WTC11 (cell line): ENCODE results near the gene DROSHA. TPM values are rescaled to one million over a fixed set of nuclear protein-coding genes. Genes with fewer than 3 reads are reported as not detected.
"Not testable (repeated sequence)": the region's sequence is repeated elsewhere in the genome, so short reads cannot be mapped to it uniquely, and the experiment has no call there.

ENCODE experiments used
- ATAC-seq: fragments of 200-7000 bp; cut with Tn5 transposase; 2 replicates; pipeline ENCODE4 v1.10.0; 2021; ENCODE audit warnings: mild to moderate bottlenecking, moderate library complexity
- CTCF ChIA-PET: fragments of 300-600 bp; sonication (Branson Sonifier 250); formaldehyde crosslinking; loops from one replicate; lab custom pipeline; 2021; ENCODE audit warnings: antibody characterized with exemption; lab: Charles Lee
- POLR2A ChIA-PET: fragments of 350-600 bp; sonication (Branson Sonifier 250); formaldehyde crosslinking; loops from one replicate; lab custom pipeline; 2021; ENCODE audit warnings: antibody characterized with exemption; lab: Charles Lee
- DNase-seq: peaks from one replicate; pipeline ENCODE4 v3.0.0; 2021; ENCODE audit warnings: low spot score
- H3K27ac Mint-ChIP-seq: 2 replicates; pipeline ENCODE4 v1.8.0; 2021; ENCODE audit warnings: mixed read lengths
- H3K27me3 Mint-ChIP-seq: 2 replicates; pipeline ENCODE4 v1.8.0; 2021; ENCODE audit warnings: low read depth, mild to moderate bottlenecking, moderate library complexity, mixed read lengths
- H3K36me3 Mint-ChIP-seq: 2 replicates; pipeline ENCODE4 v1.8.0; 2021; ENCODE audit warnings: mixed read lengths
- H3K4me1 Mint-ChIP-seq: 2 replicates; pipeline ENCODE4 v1.8.0; 2022; ENCODE audit warnings: mixed read lengths
- H3K4me3 Mint-ChIP-seq: 2 replicates; pipeline ENCODE4 v1.8.0; 2021; ENCODE audit warnings: mild to moderate bottlenecking, moderate library complexity, mixed read lengths
- H3K9me3 Mint-ChIP-seq: 2 replicates; pipeline ENCODE4 v1.8.0; 2021; ENCODE audit warnings: mixed read lengths
- ETV6 ChIP-seq: sonication (generic); formaldehyde crosslinking; IDR thresholded peaks from 2 replicates; pipeline ENCODE4 v1.8.1; 2022; ENCODE audit warnings: mild to moderate bottlenecking, missing genetic modification reagents
- GTF2I ChIP-seq: fragments of 250-450 bp; sonication (Bioruptor Pico); conservative IDR thresholded peaks from 2 replicates; pipeline ENCODE4 v1.4.0; 2021; ENCODE audit warnings: mild to moderate bottlenecking
- JAZF1 ChIP-seq: fragments of 250-450 bp; sonication (Bioruptor Pico); IDR thresholded peaks from 2 replicates; pipeline ENCODE4 v1.9.0; 2021; ENCODE audit warnings: moderate library complexity, mild to moderate bottlenecking, inconsistent platforms
- JUN ChIP-seq: sonication (generic); formaldehyde crosslinking; IDR thresholded peaks from 2 replicates; pipeline ENCODE4 v1.8.0; 2023; ENCODE audit warnings: mild to moderate bottlenecking, missing genetic modification reagents
- MXD4 ChIP-seq: fragments of 250-450 bp; sonication (Bioruptor Pico); IDR thresholded peaks from 2 replicates; pipeline ENCODE4 v1.8.0; 2021; ENCODE audit warnings: mild to moderate bottlenecking, moderate library complexity, borderline replicate concordance
- NFE2L1 ChIP-seq: sonication (generic); formaldehyde crosslinking; IDR thresholded peaks from 2 replicates; pipeline ENCODE4 v1.8.1; 2023; ENCODE audit warnings: missing genetic modification reagents
- NFYB ChIP-seq: sonication (generic); formaldehyde crosslinking; conservative IDR thresholded peaks from 2 replicates; pipeline ENCODE4 v1.8.0; 2022; ENCODE audit warnings: low read depth, missing genetic modification reagents
- NR1H2 ChIP-seq: sonication (generic); formaldehyde crosslinking; IDR thresholded peaks from 2 replicates; pipeline ENCODE4 v1.9.0; 2021; ENCODE audit warnings: mild to moderate bottlenecking, moderate library complexity, missing genetic modification reagents
- SMAD3 ChIP-seq: sonication (generic); formaldehyde crosslinking; IDR thresholded peaks from 2 replicates; pipeline ENCODE4 v1.8.0; 2022; ENCODE audit warnings: missing genetic modification reagents, mild to moderate bottlenecking, borderline replicate concordance
- TP53 ChIP-seq: sonication (generic); formaldehyde crosslinking; IDR thresholded peaks from 2 replicates; pipeline ENCODE4 v1.8.1; 2023; ENCODE audit warnings: mild to moderate bottlenecking, missing genetic modification reagents
- ZNF219 ChIP-seq: sonication (generic); formaldehyde crosslinking; IDR thresholded peaks from 2 replicates; pipeline ENCODE4 v1.8.0; 2023; ENCODE audit warnings: missing genetic modification reagents, mild to moderate bottlenecking, borderline replicate concordance
- ZNF396 ChIP-seq: fragments of 250-450 bp; sonication (Bioruptor Pico); IDR thresholded peaks from 2 replicates; pipeline ENCODE4 v1.8.0; 2021; ENCODE audit warnings: mild to moderate bottlenecking, moderate library complexity, borderline replicate concordance
- total RNA-seq: library from RNA; stranded (reverse); gene quantifications from 3 replicates; pipeline ENCODE4 v1.2.3, GENCODE V29; 2021
- TF ChIP-seq, protein P1 (sequence below): sonication (generic); formaldehyde crosslinking; conservative IDR thresholded peaks from 2 replicates; pipeline ENCODE4 v1.8.1; 2023; ENCODE audit warnings: mild to moderate bottlenecking, low read depth, missing genetic modification reagents, moderate library complexity
- TF ChIP-seq, protein P2 (sequence below): sonication (generic); formaldehyde crosslinking; IDR thresholded peaks from 2 replicates; pipeline ENCODE4 v1.8.1; 2023; ENCODE audit warnings: mild to moderate bottlenecking, moderate library complexity, missing genetic modification reagents
- TF ChIP-seq, protein P3 (sequence below): sonication (generic); formaldehyde crosslinking; IDR thresholded peaks from 2 replicates; pipeline ENCODE4 v1.8.0; 2022; ENCODE audit warnings: missing genetic modification reagents
- TF ChIP-seq, protein P4 (sequence below): sonication (generic); formaldehyde crosslinking; conservative IDR thresholded peaks from 2 replicates; pipeline ENCODE4 v1.8.1; 2022; ENCODE audit warnings: mild to moderate bottlenecking, missing genetic modification reagents

Gene DROSHA
- total RNA-seq, 1 experiment from 2014 or later: 125 TPM

DNA sequence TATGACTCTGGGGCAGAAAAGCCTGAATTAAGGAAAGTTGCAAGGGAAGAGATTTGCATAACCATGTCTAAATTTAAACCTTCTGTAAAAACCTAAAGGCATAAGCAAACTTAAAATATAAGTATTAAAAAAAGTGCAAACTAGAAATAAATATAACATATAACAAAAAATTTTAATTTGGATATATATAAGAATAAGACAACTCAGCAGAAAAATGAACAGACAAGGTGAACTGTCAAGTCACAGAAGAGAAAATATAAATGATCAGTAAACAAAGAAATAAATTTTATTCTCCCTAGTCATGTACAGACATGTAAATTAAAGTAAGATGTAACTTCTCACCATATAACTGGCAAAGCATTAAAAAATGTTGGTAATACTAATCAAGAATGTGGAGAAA, 37.2 kb upstream of the DROSHA start:
- Mint-ChIP-seq H3K27me3 (peaks cover 3% of the 10 kb centered on the region; the same call in 1 of the 2 replicates), H3K36me3 (peaks cover 22% of the 10 kb centered on the region), H3K27ac (no peak overlapping the region), H3K4me1 (no peaks in the 10 kb centered on the region), H3K9me3 (peaks cover 25% of the 10 kb centered on the region), H3K4me3 (no peak overlapping the region)
- TF ChIP-seq ZNF396 (CRISPR knock-in tag): no peak
- no peak for TF ChIP-seq TP53 (CRISPR knock-in tag)
- TF ChIP-seq GTF2I: no peak
- no peak for TF ChIP-seq ZNF219 (CRISPR knock-in tag)
- TF ChIP-seq, protein P1, sequence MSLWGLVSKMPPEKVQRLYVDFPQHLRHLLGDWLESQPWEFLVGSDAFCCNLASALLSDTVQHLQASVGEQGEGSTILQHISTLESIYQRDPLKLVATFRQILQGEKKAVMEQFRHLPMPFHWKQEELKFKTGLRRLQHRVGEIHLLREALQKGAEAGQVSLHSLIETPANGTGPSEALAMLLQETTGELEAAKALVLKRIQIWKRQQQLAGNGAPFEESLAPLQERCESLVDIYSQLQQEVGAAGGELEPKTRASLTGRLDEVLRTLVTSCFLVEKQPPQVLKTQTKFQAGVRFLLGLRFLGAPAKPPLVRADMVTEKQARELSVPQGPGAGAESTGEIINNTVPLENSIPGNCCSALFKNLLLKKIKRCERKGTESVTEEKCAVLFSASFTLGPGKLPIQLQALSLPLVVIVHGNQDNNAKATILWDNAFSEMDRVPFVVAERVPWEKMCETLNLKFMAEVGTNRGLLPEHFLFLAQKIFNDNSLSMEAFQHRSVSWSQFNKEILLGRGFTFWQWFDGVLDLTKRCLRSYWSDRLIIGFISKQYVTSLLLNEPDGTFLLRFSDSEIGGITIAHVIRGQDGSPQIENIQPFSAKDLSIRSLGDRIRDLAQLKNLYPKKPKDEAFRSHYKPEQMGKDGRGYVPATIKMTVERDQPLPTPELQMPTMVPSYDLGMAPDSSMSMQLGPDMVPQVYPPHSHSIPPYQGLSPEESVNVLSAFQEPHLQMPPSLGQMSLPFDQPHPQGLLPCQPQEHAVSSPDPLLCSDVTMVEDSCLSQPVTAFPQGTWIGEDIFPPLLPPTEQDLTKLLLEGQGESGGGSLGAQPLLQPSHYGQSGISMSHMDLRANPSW (CRISPR knock-in tag): no peak
- TF ChIP-seq, protein P2, sequence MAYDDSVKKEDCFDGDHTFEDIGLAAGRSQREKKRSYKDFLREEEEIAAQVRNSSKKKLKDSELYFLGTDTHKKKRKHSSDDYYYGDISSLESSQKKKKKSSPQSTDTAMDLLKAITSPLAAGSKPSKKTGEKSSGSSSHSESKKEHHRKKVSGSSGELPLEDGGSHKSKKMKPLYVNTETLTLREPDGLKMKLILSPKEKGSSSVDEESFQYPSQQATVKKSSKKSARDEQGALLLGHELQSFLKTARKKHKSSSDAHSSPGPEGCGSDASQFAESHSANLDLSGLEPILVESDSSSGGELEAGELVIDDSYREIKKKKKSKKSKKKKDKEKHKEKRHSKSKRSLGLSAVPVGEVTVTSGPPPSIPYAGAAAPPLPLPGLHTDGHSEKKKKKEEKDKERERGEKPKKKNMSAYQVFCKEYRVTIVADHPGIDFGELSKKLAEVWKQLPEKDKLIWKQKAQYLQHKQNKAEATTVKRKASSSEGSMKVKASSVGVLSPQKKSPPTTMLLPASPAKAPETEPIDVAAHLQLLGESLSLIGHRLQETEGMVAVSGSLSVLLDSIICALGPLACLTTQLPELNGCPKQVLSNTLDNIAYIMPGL (CRISPR knock-in tag): no peak
- CTCF ChIA-PET: no interaction called here
- ATAC-seq: no peak
- DNase-seq: no peak
- POLR2A ChIA-PET: no interaction called here

DNA sequence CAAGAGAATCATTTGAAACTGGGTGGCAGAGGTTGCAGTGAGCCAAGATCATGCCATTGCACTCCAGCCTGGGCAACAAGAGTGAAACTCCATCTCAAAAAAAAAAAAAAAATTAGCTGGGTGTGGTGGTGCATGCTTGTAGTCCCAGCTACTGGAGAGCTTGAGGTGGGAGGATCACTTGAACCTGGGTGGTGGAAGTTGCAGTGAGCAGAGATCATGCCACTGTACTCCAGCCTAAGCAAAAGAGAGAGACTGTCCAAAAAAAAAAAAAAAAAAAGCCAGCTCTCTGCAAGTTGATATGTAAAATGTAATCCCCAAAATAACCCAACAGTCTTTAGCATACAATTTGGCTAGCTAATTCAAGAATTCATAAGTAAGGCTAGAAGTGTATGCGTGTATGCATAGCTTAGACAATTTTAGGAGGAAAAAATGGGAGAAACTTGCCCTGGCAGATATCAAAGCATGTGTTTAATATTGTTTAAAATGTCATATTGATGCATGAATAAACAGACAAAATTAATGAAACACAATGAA, 36.5 kb upstream of the DROSHA start:
- TF ChIP-seq MXD4 (CRISPR knock-in tag): no peak
- TF ChIP-seq JUN (CRISPR knock-in tag): no peak
- no peak for TF ChIP-seq ETV6
- no peak for TF ChIP-seq NR1H2 (CRISPR knock-in tag)

DNA sequence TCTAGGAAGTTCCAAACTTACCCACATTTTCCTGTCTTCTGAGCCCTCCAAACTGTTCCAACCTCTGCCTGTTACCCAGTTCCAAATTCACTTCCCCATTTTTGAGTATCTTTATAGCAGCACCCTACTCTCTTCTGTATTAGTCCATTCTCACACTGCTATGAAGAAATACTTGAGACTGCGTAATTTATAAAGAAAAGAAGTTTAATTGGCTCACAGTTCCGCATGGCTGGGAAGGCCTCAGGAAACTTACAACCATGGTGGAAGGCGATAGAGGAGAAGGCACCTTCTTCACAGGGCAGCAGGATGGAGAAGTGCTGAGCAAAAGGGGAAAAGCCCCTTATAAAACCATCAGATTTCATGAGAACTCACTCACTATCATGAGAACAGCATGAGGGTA, 34.5 kb upstream of the DROSHA start:
- POLR2A ChIA-PET, DNase-seq: not testable (repeated sequence)

More for the DNA sequence above, 36.5 kb upstream of the DROSHA start:
- peaks cover 23% of the 10 kb centered on the region for H3K36me3 Mint-ChIP-seq
- POLR2A ChIA-PET: no interaction called here
- no peak overlapping the region for H3K27ac Mint-ChIP-seq
- no peak overlapping the region for H3K4me3 Mint-ChIP-seq
- ATAC-seq (no peak), DNase-seq (no peak)
- H3K9me3 Mint-ChIP-seq: peaks cover 28% of the 10 kb centered on the region
- CTCF ChIA-PET: interaction anchor here (1.2 kb wide), 1 partner anchor 240 kb away, joined by 3 read pairs; no protein-coding TSS in a partner anchor
- H3K4me1 Mint-ChIP-seq: no peaks in the 10 kb centered on the region
- H3K27me3 Mint-ChIP-seq: peaks cover 3% of the 10 kb centered on the region; the same call in 1 of the 2 replicates

DNA sequence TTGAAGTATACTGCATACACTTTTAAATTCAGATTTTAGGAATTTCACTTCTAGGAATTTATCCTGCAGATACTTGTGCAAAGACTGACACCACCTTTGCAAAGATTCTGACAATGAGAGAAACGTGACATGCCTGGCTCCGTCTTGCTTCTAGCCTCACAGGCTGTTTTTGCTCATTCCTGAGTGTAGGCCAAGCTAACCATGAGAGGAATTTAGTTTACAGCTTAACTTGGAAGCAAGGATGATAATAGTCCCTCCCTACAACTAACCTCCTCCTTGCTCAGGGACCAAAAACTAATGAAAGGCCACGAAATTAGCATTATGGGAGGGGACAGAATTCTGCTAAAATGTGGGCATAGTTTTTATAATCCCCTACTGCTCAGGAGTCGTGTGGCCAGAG, 31.3 kb upstream of the DROSHA start:
- POLR2A ChIA-PET: no interaction called here
- Mint-ChIP-seq H3K27me3 (peaks cover 3% of the 10 kb centered on the region; the same call in 1 of the 2 replicates), H3K4me1 (no peaks in the 10 kb centered on the region), H3K27ac (no peak overlapping the region), H3K36me3 (peaks cover 23% of the 10 kb centered on the region), H3K4me3 (no peak overlapping the region), H3K9me3 (peaks cover 28% of the 10 kb centered on the region)
- TF ChIP-seq JAZF1 (CRISPR knock-in tag): no peak
- CTCF ChIA-PET: interaction anchor here (1.1 to 1.7 kb wide), 2 partner anchors 246 to 530 kb away, joined by 3 read pairs; no protein-coding TSS in a partner anchor
- DNase-seq (no peak), ATAC-seq (no peak)

More for the DNA sequence above, 34.5 kb upstream of the DROSHA start:
- ATAC-seq, CTCF ChIA-PET, H3K27ac Mint-ChIP-seq, H3K27me3 Mint-ChIP-seq, H3K4me1 Mint-ChIP-seq, H3K4me3 Mint-ChIP-seq: not testable (repeated sequence)
- peaks cover 28% of the 10 kb centered on the region for H3K9me3 Mint-ChIP-seq
- peaks cover 23% of the 10 kb centered on the region for H3K36me3 Mint-ChIP-seq

DNA sequence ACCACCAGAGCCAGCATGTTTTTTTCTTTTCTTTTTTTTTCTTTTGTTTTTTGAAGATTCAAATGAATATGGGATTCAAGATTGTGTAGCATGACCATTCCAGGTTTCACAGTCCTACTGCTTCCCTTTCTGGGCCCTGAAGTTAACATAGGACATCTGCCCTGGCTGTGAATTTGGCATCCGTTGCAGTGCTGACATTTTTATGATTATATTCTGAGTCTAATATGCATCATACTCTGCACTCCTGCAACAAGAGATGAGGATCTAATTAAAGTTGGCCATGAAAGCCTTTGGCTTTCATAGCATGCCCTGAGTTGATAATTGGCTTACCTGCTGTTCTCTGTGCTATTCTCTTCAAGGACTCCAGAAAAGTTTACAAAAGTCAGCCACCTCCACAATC, 30.1 kb upstream of the DROSHA start:
- H3K36me3 Mint-ChIP-seq: peaks cover 23% of the 10 kb centered on the region
- H3K27me3 Mint-ChIP-seq: peaks cover 3% of the 10 kb centered on the region; the same call in 1 of the 2 replicates
- no peak for TF ChIP-seq NFE2L1 (CRISPR knock-in tag)
- TF ChIP-seq NFYB (CRISPR knock-in tag): no peak
- TF ChIP-seq SMAD3 (CRISPR knock-in tag): no peak
- TF ChIP-seq, protein P3, sequence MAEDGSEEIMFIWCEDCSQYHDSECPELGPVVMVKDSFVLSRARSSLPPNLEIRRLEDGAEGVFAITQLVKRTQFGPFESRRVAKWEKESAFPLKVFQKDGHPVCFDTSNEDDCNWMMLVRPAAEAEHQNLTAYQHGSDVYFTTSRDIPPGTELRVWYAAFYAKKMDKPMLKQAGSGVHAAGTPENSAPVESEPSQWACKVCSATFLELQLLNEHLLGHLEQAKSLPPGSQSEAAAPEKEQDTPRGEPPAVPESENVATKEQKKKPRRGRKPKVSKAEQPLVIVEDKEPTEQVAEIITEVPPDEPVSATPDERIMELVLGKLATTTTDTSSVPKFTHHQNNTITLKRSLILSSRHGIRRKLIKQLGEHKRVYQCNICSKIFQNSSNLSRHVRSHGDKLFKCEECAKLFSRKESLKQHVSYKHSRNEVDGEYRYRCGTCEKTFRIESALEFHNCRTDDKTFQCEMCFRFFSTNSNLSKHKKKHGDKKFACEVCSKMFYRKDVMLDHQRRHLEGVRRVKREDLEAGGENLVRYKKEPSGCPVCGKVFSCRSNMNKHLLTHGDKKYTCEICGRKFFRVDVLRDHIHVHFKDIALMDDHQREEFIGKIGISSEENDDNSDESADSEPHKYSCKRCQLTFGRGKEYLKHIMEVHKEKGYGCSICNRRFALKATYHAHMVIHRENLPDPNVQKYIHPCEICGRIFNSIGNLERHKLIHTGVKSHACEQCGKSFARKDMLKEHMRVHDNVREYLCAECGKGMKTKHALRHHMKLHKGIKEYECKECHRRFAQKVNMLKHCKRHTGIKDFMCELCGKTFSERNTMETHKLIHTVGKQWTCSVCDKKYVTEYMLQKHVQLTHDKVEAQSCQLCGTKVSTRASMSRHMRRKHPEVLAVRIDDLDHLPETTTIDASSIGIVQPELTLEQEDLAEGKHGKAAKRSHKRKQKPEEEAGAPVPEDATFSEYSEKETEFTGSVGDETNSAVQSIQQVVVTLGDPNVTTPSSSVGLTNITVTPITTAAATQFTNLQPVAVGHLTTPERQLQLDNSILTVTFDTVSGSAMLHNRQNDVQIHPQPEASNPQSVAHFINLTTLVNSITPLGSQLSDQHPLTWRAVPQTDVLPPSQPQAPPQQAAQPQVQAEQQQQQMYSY (CRISPR knock-in tag): no peak
- TF ChIP-seq, protein P4, sequence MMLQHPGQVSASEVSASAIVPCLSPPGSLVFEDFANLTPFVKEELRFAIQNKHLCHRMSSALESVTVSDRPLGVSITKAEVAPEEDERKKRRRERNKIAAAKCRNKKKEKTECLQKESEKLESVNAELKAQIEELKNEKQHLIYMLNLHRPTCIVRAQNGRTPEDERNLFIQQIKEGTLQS (CRISPR knock-in tag): no peak
- ChIA-PET POLR2A (no interaction called here), CTCF (interaction anchor here (1.7 kb wide), 1 partner anchor 247 kb away, joined by 3 read pairs; no protein-coding TSS in a partner anchor)
- no peak overlapping the region for H3K4me3 Mint-ChIP-seq
- DNase-seq (no peak), ATAC-seq (no peak)
- no peaks in the 10 kb centered on the region for H3K4me1 Mint-ChIP-seq
- H3K27ac Mint-ChIP-seq: no peak overlapping the region
- H3K9me3 Mint-ChIP-seq: peaks cover 28% of the 10 kb centered on the region
